ENCODE results near the gene RAP1GAP2.

DNA sequence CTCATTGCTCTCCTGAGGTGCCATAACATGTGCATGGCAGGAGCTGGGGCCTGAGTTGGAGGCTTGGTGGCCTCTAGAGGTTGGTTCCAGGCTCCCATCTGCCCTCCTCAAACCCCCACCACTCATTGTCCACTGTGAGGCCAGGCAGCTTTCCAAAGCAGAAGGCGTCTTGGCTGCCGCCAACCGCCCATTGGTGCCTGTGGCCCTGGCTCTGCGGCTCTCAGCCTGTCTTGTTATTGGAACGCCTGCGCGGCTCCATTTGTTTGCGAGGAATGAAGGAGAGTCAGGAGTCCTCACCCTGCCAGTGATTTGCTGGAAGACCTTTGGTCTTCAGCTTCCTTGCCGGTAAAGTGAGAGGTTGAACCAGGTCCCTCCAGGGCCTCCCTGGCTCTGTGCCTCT, 223.5 kb downstream of the RAP1GAP2 start:
- TF ChIP-seq, protein P1, sequence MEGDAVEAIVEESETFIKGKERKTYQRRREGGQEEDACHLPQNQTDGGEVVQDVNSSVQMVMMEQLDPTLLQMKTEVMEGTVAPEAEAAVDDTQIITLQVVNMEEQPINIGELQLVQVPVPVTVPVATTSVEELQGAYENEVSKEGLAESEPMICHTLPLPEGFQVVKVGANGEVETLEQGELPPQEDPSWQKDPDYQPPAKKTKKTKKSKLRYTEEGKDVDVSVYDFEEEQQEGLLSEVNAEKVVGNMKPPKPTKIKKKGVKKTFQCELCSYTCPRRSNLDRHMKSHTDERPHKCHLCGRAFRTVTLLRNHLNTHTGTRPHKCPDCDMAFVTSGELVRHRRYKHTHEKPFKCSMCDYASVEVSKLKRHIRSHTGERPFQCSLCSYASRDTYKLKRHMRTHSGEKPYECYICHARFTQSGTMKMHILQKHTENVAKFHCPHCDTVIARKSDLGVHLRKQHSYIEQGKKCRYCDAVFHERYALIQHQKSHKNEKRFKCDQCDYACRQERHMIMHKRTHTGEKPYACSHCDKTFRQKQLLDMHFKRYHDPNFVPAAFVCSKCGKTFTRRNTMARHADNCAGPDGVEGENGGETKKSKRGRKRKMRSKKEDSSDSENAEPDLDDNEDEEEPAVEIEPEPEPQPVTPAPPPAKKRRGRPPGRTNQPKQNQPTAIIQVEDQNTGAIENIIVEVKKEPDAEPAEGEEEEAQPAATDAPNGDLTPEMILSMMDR (conservative IDR thresholded peaks at IDR 0.05 in 1 of 2, IDR thresholded peaks at IDR 0.05 in 1 of 2; ENCODE audit: extremely low read depth in 1 of 2, insufficient read depth in 1 of 2, low read depth in 1 of 2, low read length in 2 of 2) = no peak
- no peak for TF ChIP-seq EZH2 (IDR thresholded peaks at IDR 0.05; ENCODE audit: borderline replicate concordance, low read length)

All from mammary epithelial cell (primary cell).